DND-41 (cell line): ENCODE measurements around the gene TGM2.

ENCODE experiments used
- CTCF ChIP-seq: IDR thresholded peaks from 2 replicates; pipeline ENCODE4 v1.5.1; 2012; ENCODE audit warnings: borderline replicate concordance, low read length, moderate library complexity, mild to moderate bottlenecking; ENCODE audit not compliant: poor library complexity, severe bottlenecking; ENCODE audit errors: extremely low read depth
- EZH2 ChIP-seq: IDR thresholded peaks from 3 replicates; pipeline ENCODE4 v1.6.1; 2012; ENCODE audit warnings: borderline replicate concordance, low read depth, mild to moderate bottlenecking, moderate library complexity, low read length, inconsistent platforms; ENCODE audit not compliant: severe bottlenecking

GRCh38 chr20:38127920-38128528, 37.0 kb downstream of the TGM2 start:
- TF ChIP-seq CTCF: no peak
- TF ChIP-seq EZH2: no peak
